Bronchial smooth muscle cell (primary cell): ENCODE measurements around the gene COX4I1. TPM values are rescaled to one million over a fixed set of nuclear protein-coding genes. Genes with fewer than 3 reads are reported as not detected.

Source experiments
- total RNA-seq: library from RNA; depleted of rRNA; stranded (reverse); fragments of >200 nt; gene quantifications from 2 replicates; pipeline ENCODE4 v1.2.1, GENCODE V29; 2014

Gene COX4I1
- total RNA-seq = 589 and 687 TPM in 2 replicates

GRCh38 chr16:85799497-85800320, at the start of gene COX4I1, which contains the start of gene EMC8:
Gene COX4I1, plus strand, starts transcription at chr16:85799695. Its CDS starts 1,511 bp downstream, at chr16:85801206.
Gene EMC8, minus strand, starts transcription at chr16:85799544. Its CDS starts 249 bp downstream, at chr16:85799295.

GRCh38 chr16:85750827-85751697, 48.4 kb upstream of the COX4I1 start, which contains the start of gene C16orf74:
Gene C16orf74, minus strand, starts transcription at chr16:85751096. Its CDS starts 15,879 bp downstream, at chr16:85735217.

Other genes starting within 250 kb of the COX4I1 start
- 22.6 and 44.3 TPM in 2 replicates for gene GSE1, start 186.4 kb upstream of the COX4I1 start, total RNA-seq
- gene GINS2, start 110.7 kb upstream of the COX4I1 start, total RNA-seq = 0.77 and 1.9 TPM in 2 replicates
- 3.9 and 11.5 TPM in 2 replicates for gene C16orf74, start 48.6 kb upstream of the COX4I1 start, total RNA-seq
- gene EMC8, start 151 bp upstream of the COX4I1 start, total RNA-seq = 19.9 and 24.9 TPM in 2 replicates
- gene IRF8, start 99.5 kb downstream of the COX4I1 start, total RNA-seq = not detected in 2 replicates